ENCODE data around the gene SEZ6.
A peak's percentile ranks its signal among the peaks of the same experiment; 100 is the strongest.
"Not testable (repeated sequence)": the region's sequence is repeated elsewhere in the genome, so short reads cannot be mapped to it uniquely, and the experiment has no call there.

The SEZ6 gene

GRCh38 chr17:28935744-28936460, 69.9 kb downstream of the SEZ6 start:
- DNase-seq (ENCODE audit: low read depth) = no peak

GRCh38 chr17:28934508-28934907, 71.3 kb downstream of the SEZ6 start:
- not testable (repeated sequence) for DNase-seq (ENCODE audit: low read depth)

GRCh38 chr17:28929787-28930186, 76.0 kb downstream of the SEZ6 start:
- no peak for DNase-seq (ENCODE audit: low read depth)

GRCh38 chr17:28928061-28928460, 77.8 kb downstream of the SEZ6 start:
- no peak for DNase-seq (ENCODE audit: low read depth)

GRCh38 chr17:28926786-28927185, 79.0 kb downstream of the SEZ6 start:
- DNase-seq (ENCODE audit: low read depth) = no peak

GRCh38 chr17:28926366-28926765, 79.5 kb downstream of the SEZ6 start:
- DNase-seq (ENCODE audit: low read depth) = no peak

GRCh38 chr17:28925912-28926365, 79.9 kb downstream of the SEZ6 start:
- DNase-seq (ENCODE audit: low read depth) = peak; percentile 39

GRCh38 chr17:28920201-28920600, 85.6 kb downstream of the SEZ6 start:
- no peak for DNase-seq (ENCODE audit: low read depth)

- no peak for DNase-seq (ENCODE audit: low read depth)
Observed at GRCh38 chr17:28918295-28918694, 87.5 kb downstream of the SEZ6 start.

- no peak for DNase-seq (ENCODE audit: low read depth)
Observed at GRCh38 chr17:28917465-28917864, 88.4 kb downstream of the SEZ6 start.

- no peak for DNase-seq (ENCODE audit: low read depth)
Observed at GRCh38 chr17:28917029-28917428, 88.8 kb downstream of the SEZ6 start.

- DNase-seq (ENCODE audit: low read depth) = peak; percentile 25
Observed at GRCh38 chr17:28916302-28916934, 89.4 kb downstream of the SEZ6 start.

- DNase-seq (ENCODE audit: low read depth) = no peak
Observed at GRCh38 chr17:28912938-28913333, 92.9 kb downstream of the SEZ6 start.

- no peak for DNase-seq (ENCODE audit: low read depth)
Observed at GRCh38 chr17:28912281-28912937, 93.4 kb downstream of the SEZ6 start.

GRCh38 chr17:28911411-28912045, 94.3 kb downstream of the SEZ6 start:
- no peak for DNase-seq (ENCODE audit: low read depth)

GRCh38 chr17:28910534-28910933, 95.3 kb downstream of the SEZ6 start:
- DNase-seq (ENCODE audit: low read depth) = no peak

GRCh38 chr17:28908640-28909167, 97.1 kb downstream of the SEZ6 start:
- no peak for DNase-seq (ENCODE audit: low read depth)

- DNase-seq (ENCODE audit: low read depth) = no peak
Observed at GRCh38 chr17:28907709-28908475, 97.9 kb downstream of the SEZ6 start.

GRCh38 chr17:28906706-28907438, 99.0 kb downstream of the SEZ6 start:
- no peak for DNase-seq (ENCODE audit: low read depth)

- DNase-seq (ENCODE audit: low read depth) = no peak
Observed at GRCh38 chr17:28906276-28906675, 99.6 kb downstream of the SEZ6 start.
